ENCODE measurements around the gene DOCK4.

The DOCK4 gene

DNA sequence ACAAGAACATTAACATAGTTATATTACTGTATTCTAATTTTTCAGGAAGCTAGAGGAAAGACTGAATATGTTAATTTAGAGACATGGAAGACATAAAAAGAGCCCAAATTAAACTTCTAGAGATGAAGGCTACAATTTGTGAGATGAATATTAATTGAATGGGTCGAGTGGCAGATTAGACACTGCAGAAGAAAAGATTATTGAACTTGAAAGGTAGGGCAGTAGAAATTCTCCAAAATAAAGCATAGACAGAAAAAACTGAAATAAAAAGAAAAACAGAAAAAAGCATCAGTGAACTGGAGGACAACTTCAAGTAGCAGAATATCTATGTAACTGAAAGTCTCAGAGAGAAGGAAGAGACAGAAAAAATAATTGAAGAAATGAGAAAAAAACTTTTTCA lies 369.6 kb downstream of the DOCK4 start:
- DNase-seq = no peak

GRCh38 chr7:111835066-111835465 lies 371.1 kb downstream of the DOCK4 start:
- DNase-seq = no peak

- no peak for DNase-seq
Measured at GRCh38 chr7:111834367-111834766, 371.8 kb downstream of the DOCK4 start.

DNA sequence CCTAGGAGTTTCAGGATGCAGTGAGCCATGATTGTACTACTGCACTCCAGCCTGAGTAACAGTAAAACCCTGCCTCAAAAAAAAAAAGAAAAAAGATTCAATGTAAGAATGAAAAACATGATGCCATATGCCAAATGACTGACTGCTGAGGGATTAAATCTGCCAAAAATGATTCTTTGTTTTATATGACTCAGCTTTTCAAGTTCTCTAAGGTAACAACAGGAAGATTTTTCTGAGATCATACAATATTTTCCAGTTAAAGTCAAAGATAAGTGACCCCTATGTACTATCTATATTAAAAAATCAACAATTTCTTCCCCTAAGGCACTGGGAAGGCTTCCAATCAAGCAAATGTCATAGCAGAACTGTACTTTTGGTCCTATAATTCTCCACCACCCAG lies 372.7 kb downstream of the DOCK4 start:
- no peak for DNase-seq

DNA sequence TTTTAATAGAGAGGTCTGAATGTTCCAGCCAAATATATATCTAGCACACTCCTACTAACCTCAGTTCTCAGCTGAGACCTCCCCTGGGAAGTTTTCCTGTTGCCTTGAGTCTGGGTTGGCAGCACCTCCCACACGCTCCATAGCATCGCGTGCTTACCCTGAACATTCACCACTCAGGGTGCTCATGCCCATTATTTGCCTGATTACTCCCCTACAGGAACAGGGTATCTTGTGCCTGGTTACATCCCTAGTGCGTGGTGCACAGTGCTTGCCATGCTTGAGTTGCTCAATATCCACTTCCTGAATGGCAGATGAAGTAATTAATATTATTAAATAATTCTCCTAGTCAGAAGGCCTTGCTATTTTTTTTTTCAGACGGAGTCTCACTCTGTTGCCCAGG lies 374.0 kb downstream of the DOCK4 start:
- no peak for DNase-seq

DNA sequence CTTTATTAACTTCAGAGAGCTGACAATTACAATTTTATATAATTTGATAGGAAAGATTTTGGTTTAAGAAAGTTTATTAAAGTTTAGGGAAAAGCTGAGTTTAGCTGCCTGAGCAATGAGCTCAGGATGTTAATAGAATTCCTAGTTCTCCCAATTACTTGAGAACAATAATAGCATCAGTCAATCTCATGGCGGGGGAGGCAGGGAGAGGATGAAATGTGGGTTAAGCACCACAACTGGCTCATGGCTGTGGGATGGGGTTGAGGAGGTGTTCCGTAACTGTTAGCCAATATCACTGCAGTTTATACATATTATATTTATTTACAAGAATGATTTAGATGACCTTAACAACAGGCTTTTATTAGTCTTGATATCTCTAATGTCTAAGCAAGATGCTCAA lies 377.0 kb downstream of the DOCK4 start:
- DNase-seq = no peak

GRCh38 chr7:111827863-111828504 lies 378.2 kb downstream of the DOCK4 start:
- no peak for DNase-seq

DNA sequence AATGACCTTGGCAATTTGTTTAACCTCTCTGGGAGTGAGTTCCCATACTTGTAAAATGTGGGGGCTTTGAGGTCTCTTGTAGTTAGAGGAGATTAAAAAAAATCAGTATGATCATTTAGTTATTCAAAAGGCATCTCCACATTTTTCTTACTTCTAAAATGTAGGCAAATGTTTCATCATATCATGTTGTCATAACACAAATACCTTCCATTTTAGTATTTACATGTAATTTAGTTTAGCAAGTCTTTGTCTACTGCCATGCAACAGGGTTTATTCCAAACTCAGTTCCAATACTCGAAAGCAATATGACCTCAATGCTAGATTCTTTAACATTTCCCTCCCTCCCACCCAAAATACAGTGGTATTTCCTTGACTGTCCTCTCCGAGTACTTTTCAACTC lies 381.2 kb downstream of the DOCK4 start:
- no peak for DNase-seq

DNA sequence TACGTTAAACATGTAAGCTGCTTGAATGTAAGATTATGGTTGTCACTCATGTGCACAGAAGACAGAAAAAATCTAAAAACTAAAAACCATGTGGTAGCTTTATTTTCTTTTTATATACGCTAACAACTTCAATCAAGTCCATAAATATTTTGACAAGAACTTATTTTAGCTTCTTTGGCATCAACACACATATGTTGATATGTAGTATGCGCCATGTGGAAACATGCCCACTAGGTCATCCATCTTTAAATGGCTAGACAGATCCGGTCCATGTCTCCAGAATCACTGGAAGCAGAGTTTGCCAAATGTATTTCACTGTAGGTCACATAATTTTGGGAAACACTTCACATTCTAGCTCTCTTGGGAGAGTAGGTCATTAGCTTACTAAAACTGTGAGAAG lies 382.4 kb downstream of the DOCK4 start:
- no peak for DNase-seq

DNA sequence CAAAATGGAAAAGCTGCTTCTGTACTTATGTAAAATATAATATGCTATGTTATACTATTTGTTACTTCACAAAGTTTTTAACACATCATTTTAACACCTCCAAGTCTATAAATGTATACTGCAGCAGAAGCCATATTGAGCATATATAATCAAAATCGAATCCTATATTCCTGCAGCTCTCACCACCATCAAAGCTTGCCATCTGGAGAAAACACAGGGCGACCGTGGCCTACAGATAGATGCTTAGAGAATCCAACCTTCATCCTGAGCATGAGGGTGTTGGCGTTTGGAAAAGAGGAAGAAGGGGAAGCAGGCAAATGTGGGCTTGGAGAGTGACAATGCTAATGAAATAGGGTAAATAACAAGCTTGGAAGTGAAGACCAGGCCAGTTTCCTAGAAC lies 385.2 kb downstream of the DOCK4 start:
- no peak for DNase-seq

- no peak for DNase-seq
Measured at GRCh38 chr7:111820621-111821020, 385.6 kb downstream of the DOCK4 start.

GRCh38 chr7:111820121-111820520 lies 386.1 kb downstream of the DOCK4 start:
- no peak for DNase-seq

- DNase-seq = no peak
Measured at GRCh38 chr7:111815354-111815753, 390.8 kb downstream of the DOCK4 start.

DNA sequence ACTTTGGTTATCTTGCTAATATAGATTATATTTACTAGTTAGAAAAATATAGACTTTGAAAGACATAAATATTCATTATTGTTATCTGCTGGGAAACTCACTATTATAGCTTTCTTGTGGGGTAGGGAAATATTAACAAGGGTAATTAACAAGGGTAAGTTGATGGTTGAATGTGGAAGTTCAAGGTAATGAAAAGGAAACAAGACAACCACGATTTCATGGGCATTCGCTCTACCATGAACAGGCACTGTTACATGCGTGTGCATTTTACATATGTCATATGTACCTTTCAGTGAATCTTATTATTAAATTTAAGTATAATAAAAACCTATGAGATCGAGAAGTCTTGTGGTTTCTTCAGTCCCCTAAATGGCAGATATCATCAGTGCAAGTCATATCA lies 392.9 kb downstream of the DOCK4 start:
- no peak for DNase-seq

DNA sequence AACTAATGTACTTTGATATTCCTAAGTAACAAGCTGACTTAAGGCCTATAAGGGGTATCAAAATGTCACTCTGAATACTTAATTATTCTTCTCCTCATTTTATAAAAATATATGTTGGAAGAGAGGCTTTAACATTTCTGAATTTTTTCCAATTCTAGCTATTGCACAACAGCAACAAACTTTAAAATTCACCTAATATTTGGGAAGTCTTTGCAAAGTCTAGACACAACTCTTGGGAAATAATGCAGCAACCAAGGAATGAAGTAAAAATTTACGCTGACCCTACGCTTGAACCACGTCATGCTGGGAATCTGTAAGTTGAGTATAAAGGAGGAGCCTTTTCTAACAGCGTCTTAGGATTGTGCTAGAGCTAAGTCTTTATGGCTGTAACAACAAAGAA lies 400.0 kb downstream of the DOCK4 start:
- DNase-seq = no peak

- DNase-seq = no peak
Measured at GRCh38 chr7:111803015-111803758, 403.0 kb downstream of the DOCK4 start.

DNA sequence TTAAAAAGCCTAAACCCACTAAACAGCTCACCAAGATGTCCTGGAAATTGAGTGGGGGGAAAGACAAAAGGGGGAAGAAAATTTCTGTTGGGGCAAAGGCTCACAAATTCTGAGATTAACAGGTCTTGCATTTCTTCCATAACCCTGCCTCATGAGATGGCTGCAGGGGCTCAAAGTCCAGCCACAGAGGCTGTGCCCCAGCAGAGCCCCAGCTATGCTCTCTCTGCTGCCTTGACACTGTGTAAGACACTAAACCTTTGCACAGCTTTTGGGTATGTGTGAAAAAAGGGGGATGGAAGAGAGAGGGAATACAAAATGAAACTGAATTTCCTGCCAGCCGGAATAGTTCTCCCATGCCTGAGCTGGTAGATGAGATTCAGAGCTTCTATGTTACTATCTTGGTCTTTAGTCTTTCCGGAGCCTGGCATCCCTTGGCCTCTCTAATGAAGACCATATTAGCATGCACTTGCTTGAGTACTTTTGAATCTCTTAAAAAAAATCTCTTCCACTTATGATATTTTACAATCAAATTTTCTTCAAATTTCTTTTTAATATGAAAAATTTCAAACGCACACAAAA lies 403.9 kb downstream of the DOCK4 start:
- DNase-seq = no peak

DNA sequence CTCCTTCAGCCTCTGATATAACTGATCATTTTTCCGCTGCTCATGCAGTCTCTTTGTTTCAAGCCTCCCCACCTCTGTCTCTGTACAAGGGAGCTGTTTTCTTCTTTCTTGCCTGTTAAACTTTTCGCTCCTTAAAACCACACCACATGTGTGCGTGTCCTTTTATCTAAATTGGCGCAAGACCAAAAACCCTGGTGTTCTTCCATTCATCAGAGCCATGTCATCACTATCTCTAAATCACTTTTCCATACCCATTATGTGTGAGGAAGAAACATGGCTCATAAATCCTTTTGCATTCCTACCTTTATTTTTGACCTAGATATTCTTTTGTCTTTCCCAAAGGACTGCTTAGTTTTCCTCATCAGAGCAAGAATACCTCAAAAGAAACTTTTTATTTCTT lies 404.9 kb downstream of the DOCK4 start:
- DNase-seq = no peak

DNA sequence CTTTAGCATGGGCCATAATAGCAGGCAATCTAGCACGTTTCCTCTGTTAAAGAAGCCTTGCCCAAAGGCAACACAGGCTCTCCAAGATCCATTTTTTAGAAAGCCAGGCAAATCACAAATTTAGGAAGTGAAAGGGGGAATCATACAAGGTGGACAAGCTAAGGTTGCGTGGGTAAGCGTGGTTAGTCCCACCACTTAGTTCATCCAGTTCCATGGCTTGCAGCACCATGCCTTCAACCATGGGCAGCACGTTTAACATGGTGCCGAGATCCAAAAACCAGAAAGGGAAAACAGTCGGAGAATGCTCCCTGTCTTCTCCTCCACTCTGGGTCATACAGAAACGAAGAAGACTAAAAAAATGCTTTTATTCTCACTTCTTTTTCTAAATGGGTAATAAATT lies 409.5 kb downstream of the DOCK4 start:
- DNase-seq = no peak

GRCh38 chr7:111789870-111790269 lies 416.3 kb downstream of the DOCK4 start:
- DNase-seq = no peak

DNA sequence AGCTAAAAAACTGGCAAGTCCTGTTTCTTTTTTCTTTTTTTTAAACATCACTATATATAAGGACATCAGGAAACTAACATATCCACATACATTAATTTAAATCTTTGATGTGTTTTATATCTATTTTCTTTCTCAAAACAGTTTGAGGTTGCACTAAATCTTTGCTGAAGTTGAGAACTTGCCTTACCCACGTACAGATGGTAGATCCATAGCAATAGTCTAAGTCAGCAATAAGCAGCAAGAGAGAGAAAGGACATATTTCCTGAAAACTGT lies 417.2 kb downstream of the DOCK4 start:
- DNase-seq = no peak

DNA sequence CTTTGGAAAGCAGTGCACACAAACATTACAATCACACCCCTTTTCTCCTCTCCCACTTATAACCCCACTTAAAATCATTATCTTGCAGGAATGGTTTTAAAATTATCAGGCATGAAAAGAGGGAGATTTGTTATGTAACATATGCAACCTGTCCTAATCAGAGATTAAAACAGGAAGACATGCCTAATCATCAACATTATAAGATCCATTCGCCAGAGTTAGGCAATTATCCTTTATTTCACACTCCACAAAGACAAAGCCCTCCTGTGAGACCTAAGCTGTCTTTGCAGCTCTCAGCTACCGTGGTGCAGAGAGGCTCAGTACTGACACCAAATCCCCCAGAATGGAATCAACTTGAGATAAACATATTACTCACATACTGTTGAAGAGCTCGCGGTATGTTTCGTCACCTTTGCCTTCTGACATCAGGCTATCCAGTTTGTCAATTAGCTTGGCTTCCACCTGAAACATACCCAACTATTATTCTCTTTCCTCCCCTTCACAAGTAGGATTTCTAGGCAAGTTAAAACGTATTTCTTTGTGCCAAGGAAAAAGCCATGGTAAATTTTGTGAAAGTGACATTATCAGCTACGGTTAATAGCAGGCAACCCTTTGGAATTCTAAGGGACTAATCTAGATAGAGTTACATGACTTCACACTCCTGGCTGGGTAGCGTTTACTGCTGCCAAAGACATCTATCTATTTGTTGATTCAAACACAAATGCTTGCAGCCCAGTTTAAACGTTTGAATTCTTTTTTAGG lies 417.7 kb downstream of the DOCK4 start:
- DNase-seq = no peak

- DNase-seq = no peak
Measured at GRCh38 chr7:111787741-111788140, 418.5 kb downstream of the DOCK4 start.

DNA sequence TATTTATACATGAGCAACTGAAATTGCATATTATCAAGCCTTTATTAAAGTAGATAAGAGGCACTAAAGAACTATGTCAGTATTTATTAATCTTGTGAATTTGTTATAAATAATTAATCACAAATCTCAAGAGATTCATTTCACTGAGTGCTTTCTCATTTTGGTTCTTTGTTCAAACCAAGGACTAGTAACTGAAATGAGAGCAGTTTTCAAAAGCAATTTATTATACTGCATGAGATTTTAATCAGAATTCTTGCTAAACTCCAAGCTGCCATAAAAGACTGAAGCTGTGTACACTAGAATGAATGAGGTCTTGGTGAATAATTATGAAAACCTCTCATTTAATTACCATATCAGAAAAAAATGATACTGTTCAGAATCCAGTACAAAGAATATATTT lies 419.1 kb downstream of the DOCK4 start:
- no peak for DNase-seq
